Right kidney (tissue), 1 donor: Measurements from ENCODE around the gene ERC1.

Source experiments
- DNase-seq: peaks from one replicate; pipeline ENCODE4 v3.0.0-alpha.2; 2016

ERC1 gene

DNA sequence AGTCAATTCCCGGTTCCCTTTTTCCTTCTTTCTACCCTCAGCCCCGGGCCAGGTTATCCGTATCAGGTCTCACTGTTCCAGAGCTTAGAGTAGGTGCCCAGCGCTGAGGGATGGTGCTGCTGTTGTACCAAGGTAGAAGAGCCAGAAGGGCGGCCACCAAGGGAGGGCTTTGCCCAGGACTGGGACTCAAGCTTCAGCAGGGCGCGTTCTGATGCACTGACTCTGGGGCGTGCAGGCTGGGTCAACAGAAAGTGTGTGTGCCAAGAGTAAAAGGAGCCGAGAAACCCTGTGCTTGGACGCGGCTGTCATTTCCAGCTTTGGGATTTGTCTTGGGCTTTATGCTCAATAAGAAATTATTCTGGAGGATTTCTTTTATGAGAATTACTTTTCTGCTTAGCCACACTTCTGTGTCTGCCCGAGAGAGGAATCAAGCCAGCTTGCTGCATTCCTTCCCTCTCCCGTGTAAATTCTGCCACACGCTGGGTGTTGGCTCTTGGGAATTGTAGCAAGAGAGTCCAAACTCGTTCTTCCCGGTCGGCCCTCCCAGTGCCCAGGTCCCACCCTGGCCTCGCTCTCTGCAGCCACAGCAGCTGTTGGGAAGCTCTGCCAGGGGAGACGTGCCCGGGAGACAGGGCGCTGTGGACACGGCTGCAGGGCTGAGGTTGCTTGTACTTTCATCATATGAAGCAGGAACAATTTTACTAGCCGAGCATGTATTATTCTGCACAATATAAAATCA is 505.3 kb downstream of the ERC1 start:
- no peak for DNase-seq

DNA sequence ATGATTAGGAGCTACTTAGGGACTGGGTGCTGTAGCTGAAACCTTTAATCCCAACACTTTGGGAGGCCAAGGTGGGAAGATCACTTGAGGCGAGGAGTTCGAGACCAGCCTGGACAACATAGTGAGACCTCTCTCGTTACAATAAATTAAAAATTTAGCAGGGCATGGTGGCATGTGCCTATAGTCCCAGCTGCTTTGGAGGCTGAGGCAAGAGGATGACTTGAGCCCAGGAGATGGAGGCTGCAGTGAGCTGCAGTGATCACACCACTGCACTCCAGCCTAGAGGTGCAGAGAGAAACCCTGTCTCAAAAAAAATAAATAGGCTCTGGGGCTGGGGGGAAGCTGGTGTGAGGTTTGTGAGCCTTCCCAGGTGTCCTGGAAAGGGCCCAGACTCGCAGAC is 506.1 kb downstream of the ERC1 start:
- no peak for DNase-seq

DNA sequence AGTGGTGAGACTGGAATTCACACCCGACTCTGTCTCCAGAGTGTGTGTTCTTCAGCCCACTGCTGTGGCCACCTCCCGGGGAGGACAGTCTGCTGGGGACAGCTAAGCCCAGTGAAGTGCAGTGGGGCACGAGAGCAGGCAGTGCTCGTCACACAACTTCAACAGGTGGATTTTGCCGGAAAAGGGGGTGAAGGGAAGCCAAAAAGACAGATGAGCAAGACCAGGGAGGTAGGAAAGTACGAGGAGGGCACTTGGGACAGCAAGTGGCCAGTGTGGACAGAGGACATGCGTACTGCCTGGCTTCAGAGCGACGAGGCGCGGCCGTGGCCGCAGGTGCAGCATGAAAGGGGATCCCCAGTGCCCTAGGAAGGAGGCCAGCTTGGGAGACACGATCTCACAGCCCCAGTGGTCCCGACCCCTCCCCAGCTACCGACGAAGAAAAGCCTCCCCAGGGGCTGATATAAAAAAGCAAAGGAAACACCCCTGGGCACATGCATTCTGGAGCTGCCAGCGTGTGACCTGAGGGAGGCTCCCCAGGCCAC is 507.2 kb downstream of the ERC1 start:
- no peak for DNase-seq

DNA sequence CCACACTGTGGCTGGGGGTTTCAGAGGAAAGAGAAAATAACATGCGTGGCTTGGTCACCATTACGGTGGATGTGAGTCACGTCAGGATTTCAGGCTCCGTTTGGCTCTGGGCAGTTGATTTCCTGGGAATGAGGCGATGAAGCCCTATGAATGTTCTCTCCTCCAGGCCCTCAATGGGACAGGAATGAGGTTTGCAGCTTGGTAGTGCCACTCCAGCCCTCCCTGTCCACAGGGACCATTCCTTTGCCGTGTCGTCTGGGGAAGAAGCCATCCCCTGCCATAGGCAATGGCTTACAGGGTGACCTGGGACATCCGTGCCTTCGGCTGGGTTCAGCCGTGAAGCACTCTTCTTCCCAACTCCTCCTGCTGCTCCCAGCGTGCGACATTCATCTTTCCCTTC is 508.3 kb downstream of the ERC1 start:
- no peak for DNase-seq

DNA sequence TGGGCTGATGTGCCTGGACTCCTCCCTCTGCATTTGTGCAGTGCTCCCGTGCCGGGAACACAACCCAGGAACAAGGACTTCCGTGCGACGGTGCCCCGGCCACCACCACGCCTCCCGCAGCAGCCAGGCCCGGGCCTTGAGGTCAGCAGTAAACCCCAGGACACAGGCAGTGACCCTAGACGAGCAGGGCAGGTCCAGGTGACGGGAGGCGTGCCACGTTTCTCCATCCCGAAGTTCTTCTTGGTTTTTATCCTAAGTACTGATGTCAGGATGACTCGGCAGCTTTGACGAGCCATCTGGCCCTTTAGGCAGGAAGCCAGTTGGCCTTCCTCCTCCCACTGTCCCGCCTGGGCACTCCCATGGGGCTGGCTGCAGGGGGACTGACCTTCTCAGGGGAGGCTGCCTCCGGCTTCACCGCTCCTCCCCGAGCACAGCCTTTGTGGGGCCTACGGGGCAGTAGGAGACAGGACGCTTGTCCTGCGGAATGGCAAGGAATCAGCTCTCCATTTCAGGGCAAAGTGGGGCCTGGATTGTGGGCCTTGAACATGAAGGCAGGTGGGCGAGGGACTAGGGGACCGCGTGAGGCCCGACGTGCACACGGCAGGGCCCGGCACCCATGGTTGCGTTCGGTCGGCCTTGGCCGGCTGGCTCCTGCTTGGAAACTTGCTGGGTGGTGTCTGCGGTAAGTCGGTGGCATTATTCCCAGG is 509.2 kb downstream of the ERC1 start:
- DNase-seq, result no peak

DNA sequence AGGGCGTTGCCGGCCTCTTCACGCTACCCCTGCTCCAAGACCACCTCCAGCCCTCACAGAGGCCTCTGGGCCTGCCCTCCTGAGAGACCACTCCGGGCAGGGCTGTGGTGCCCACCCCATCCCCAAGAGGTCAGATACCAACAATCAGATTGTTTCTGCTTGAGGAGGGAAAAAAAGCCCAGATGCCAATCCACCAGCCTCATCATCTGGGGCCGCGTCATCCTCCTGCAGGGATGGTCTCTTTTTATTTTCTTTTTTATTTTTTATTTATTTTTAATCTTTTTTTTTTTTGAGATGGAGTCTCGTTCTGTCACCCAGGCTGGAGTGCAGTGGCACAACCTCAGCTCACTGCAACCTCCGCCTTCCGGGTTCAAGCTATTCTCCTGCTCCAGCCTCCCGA is 510.0 kb downstream of the ERC1 start:
- DNase-seq, result no peak

DNA sequence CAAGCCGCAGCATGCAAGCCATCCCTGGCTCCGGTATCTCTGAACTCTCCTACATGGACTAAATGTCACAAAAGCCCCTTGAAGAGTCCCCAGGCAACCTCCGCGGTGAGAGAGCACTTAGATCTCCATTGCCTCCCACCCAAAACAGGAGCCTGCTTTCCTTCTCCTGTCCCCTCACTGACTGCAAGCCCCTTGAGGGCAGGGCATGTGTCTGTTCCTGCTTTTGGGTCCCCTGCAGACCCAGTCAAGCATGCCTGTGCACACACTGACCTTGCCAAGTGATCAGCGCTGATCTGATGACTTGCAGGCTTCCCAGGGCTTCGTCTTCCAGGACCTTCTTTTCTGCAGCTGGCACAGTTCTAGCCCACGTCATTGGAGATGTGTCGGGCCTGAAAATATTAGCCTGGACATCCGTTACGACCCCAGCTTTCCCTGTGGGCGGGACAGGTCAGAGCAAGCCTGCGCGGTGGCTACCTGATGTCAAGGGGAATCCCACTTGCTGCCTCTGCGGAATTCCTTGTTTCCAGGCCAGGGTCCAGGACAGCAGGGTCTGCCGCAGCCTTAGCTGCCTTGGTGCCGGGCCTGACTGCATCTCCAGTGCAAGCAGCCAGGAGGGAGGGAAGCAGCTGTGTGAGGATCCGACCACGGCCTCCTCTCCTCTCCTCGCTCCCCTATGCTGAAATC is 510.8 kb downstream of the ERC1 start:
- DNase-seq, result no peak

DNA sequence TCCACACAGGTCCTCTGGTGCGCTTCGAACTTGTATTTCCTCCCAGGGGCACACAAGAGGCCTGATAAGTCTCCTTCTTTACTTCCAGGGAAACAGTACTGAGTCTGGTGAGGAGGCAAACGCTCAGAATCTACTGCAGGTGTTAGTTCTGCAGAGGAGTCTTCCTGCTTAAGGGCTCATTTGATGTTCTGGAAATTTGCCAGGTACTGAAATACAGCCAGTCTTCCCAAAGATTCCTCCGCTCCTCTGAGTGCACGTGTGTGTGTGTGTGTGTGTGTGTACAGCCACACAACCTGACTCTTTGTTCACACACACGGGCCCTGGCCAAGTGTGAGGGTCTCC is 511.3 kb downstream of the ERC1 start:
- DNase-seq, result no peak

DNA sequence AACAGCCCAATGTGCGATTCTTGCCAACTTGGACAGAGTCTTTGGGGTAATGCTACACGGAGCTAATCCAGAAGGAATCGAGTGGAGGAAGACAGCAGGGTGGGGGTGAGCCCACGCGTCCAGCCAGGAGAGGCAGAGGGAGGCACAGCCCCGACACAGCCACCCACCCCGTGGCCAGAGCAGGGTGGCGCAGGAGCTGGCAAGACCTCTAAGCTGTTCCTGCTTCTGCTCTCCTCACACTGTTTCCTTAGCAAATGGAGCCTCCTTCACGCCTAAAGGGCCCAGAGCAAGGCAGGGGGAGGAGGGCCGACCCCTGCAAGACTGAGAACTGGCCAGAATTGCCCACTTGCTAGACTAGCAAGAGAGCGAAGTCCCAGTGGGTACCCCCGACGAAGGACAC is 511.8 kb downstream of the ERC1 start:
- DNase-seq, result no peak

DNA sequence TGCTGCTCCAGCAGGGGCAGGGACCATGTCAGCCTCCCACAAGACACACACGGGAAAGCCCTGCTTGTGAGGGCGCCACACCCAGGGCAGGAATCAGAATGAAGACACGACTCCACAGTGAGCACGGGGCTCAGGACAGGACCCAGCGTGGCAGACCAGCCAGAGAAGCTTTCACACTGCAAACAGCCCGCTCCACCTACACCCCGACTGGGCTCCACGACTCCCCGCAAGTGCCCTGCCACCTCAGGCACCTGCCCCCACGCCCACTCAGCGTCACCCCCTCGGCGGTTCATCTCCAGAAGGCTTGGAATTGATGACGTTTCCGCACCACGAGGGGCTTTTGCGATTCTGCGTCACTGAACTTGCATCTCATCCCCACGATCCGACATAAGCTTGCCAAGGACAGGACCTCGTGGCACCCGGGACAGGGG is 512.3 kb downstream of the ERC1 start:
- DNase-seq, result no peak

DNA sequence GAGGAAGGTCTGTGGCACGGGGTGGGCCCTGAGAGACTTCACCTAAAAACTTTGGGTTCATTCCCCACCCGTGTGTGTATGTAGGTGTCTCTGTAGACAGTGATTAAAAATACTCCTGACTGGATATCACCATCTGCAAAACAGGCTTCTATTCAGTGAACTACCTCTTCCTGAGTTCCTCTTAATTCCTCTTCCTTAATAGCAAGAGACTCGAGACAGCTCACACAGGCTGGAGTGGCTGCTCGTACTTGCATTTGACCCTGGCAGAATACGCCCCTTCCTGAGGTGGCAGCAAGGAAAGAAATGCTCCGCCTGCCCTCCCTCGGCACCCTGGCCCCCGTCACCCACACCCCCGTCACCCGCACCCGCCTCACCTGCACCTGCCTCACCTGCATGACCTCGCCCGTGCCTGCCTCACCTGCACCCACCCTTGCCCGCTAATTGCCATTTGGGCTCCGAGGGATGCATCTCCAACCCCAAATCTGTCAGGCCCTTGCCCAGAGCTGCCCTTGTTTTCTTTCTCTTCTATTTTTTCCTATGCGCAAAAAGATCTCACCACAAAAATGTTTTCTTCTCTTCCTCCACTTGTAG is 513.4 kb downstream of the ERC1 start:
- DNase-seq, result no peak

DNA sequence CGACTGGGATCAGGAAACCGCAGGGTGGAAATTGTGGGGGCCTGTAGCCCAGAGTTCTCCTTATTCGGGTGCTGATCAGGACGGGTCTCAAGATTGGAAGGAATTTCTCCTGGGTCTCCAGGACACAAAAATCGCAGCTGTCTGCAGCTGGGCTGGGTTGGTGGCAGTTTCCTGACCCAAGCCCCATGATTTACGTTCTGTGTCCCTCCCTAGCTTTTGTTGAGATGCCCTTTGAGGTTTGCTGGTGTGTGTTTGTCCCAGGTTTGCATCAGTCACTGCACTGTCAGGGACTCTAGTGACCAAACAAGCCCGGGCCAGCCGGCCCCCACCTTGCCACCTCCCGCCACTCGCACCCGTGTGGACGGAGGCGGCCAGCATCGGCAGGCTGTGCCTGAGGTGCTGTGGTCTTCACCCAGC is 513.9 kb downstream of the ERC1 start:
- no peak for DNase-seq

DNA sequence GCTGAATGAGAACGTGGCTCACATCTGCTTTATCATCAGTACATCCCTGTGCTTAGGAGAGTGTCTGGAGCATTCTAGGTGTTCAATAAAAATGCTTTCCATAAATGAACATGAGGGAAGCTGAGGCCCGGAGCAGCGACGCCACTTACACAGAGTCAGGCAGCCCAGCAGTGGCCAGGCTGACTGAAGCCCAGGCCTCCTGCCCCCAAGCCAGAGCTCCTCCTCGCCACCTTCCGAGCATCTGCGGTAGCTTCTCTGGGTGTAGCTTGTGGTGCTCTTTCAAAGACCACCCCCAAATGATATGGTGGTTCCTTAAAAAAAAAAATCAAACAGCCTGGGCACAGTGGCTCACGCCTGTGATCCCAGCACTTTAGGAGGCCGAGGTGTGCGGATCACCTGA is 514.6 kb downstream of the ERC1 start:
- DNase-seq, result no peak

DNA sequence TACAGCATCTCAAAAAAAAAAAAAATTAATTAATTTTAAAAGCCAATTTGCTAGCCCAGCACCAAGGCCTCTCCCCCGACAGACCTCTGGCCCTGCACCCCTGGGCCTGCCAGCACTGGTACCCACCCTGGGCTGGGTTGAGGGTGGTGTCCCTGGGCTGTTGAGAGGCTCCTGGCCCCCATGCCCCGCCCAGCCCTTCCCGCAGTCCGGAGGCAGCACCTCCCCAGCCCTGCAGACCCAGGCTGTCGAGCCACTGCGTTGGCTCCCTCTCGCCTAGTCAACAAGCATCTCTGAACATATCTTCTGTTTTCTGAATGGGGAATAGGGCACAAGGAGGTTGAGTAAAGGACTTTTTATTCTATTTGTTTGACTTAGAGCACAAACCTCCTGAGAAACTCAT is 516.3 kb downstream of the ERC1 start:
- DNase-seq, result no peak

DNA sequence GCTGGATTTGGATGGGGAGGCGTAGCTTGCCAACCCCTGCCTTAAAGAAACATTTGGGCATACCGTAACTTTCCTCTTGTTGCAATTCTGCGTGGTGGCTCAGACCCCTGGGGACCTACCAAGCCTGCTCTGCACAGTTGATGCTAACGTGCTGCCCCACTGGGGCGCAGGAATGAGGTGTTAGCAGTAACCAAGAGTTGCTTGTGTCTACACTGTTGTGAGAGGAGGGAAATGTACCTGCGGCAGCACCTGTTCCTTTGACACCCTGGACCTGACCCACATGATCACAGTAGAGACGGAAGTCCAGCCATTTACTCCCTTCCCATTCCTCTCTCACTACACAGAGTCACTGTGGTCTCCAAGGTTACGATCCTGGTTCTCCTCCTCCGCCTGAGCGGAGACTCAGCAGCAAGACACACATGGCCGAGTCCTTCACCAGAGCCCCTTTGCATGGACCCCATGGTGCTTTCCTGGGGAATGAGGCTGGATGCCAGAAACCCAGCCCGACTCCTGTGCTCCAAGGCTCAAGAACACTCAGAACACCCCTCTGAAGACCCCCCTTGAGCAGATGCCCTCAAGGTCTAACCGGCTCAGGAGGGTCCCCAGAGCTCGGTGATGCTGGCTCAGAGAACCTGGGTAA is 518.5 kb downstream of the ERC1 start:
- DNase-seq, result peak; percentile 43

DNA sequence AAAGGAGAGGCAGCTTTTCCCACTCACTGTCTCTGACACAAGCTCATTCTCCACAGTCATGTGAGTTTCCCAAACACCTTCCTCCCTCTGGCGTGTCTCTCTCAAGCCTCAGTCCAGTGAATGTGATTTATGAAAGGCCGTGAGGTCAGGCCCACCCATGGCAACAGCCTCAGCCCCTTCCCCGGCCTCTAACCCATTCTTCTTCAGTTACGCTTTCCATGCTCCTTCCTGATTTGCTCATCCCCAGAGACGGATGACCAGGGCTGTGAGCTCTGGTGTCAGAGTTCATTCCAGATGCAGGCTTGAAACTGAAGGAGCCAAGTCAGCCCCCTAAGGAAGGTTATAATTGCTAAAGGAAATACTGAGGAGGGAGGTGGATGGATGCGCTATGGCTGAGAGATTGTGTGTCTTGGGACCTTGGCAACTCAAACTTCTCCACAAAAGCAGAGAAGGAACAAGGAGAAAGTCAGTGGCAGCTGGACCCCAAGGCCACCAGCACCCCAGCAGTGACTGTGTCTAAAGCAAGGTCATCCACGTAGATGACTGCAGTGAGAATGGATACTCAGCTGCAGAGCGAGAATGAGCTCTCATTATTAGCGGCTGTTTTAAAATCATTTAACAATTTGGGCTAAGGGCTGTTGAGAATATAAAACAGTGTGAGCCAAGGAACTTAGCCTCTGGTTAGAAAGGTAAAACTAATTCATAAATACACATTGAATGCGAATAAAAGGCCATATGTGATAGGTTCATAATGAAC is 519.2 kb downstream of the ERC1 start:
- peak; percentile 46 for DNase-seq

DNA sequence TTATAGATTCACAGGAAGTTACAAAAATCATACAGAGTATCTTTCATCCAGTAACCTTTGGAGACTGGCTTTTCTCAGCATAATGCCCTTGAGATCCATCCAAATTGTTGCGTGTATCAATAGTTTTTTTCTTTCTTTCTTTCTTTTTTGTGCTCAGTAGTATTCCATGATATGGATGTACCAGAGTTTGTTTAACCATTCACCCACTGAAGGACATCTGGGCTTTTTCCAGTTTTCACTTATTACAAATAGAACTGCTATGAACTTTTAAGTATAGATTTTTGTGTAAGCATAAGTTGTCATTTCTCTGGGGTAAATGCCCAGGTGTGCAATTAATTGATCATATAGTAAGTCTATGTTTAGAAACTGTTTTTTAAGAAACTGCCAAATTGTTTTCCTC is 524.0 kb downstream of the ERC1 start:
- no peak for DNase-seq

DNA sequence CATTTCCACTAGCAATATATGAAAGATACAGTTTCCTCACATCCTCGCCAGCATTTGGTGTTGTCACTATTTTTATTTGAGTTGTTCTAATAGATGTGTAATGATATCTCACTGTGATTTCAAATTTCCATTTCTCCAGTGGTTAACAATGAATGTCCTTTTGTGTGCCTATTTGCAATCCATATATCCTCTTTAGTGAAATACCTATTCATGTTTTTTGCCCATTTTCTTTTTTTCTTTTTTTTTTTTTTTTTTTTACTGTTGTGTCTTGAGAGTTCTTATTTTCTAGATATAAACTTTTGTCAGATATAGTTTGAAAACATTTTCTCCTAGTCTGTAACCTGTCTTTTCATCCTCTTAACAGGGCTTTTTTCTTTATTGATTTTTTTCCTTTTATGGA is 524.4 kb downstream of the ERC1 start:
- DNase-seq, result no peak

DNA sequence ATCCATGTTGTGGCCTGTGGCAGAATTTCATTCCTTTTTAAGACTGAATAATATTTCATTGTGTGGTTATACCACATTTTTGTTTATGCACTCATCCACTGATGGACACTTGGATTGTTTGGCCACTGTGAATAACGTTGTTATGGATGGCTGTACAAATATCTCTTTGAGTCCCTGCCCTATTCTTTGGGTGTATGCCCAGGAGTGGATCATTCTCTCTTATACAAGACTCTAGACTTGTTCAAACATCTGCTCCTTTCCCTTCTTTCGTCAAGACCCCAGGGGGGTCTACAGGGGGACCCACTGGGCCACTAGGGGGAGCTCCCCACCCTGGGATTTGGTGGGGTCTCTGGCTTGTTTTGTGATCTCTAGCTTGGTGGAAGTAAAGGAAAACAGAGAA is 526.0 kb downstream of the ERC1 start:
- DNase-seq, result no peak

DNA sequence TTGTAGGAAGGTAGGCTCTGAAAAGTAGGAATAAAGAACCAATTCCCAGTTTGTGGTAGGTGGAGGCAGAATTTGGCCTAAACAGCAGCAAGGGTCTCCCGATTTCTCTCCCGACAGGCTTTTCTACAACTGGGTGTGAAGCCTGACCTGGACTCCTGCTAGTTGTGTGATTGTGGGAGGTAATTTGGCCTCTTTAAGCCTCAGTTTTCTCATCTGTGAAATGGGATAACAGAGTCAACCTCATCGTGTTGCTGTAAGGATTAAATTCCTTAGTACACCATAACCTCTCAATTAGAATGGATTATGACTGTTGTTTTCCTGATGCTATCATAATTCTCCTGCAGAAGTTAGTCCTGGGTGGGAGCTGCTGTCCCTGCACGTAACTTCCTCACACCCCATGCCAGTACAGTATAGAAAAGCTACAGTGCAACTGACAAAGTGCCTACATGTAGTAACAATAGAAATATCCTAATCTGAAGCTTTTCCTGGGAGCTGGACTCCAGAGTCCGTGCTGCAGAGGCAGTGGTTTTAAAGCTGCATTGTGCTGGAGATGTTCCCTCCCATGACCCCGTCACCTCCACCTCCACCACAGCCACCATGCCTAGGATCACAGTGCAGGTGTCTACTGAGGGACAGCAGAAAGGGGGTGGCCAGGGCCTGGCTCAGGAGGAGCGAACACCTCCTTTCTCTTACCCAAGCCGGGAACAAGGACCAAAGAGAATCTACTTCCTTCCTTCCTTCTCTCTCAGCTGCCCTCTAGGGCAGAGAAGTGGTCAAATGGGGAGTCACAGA is 526.9 kb downstream of the ERC1 start:
- no peak for DNase-seq
